ENCODE measurements around the gene BRF1.

BRF1 gene, protein sequence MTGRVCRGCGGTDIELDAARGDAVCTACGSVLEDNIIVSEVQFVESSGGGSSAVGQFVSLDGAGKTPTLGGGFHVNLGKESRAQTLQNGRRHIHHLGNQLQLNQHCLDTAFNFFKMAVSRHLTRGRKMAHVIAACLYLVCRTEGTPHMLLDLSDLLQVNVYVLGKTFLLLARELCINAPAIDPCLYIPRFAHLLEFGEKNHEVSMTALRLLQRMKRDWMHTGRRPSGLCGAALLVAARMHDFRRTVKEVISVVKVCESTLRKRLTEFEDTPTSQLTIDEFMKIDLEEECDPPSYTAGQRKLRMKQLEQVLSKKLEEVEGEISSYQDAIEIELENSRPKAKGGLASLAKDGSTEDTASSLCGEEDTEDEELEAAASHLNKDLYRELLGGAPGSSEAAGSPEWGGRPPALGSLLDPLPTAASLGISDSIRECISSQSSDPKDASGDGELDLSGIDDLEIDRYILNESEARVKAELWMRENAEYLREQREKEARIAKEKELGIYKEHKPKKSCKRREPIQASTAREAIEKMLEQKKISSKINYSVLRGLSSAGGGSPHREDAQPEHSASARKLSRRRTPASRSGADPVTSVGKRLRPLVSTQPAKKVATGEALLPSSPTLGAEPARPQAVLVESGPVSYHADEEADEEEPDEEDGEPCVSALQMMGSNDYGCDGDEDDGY

DNA sequence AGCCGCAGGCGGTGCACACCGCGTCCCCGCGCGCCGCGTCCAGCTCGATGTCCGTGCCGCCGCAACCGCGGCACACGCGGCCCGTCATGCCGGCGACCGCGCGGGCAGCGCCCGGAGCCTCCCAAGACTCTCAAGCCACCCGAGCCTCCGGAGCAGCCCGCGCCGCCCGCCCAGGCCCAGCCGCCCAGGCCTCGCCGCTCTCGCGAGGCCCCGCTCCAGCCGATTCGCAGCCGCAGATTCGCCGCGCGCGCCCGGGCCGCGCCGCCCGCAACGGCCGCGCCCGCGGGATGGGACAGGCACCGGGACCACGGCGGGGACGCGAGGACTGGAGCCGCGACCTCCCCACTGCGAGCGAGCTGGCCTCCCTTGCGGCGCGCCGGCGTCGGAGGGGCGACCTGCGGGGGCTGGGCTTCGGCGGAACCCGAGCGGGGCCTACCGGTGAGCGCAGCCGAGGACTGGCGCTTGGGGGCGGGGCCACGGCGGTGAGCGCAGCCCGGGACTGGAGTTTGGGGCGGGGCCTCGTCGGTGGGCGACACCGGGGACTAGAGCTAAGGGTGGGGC lies at the start of gene BRF1:
BRF1 (minus strand) TSS at position 460 of the 561 bp plus-strand sequence; CDS start at position 88, 372 bp downstream.
- TF ChIP-seq, protein P1, sequence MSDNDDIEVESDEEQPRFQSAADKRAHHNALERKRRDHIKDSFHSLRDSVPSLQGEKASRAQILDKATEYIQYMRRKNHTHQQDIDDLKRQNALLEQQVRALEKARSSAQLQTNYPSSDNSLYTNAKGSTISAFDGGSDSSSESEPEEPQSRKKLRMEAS (IDR thresholded peaks at IDR 0.05) = no peak; the same call in 1 of the 2 replicates
- no peak for TF ChIP-seq TEAD4 (IDR thresholded peaks at IDR 0.05)
- no peak for TF ChIP-seq TCF12 (IDR thresholded peaks at IDR 0.05; ENCODE audit: low read depth)
- TF ChIP-seq YY1 (IDR thresholded peaks at IDR 0.05; ENCODE audit: low read depth) = no peak
- peak; percentile 58 for TF ChIP-seq ZBTB7A (IDR thresholded peaks at IDR 0.05; ENCODE audit: low read depth)
- TF ChIP-seq RAD21 (IDR thresholded peaks at IDR 0.05; ENCODE audit: low read depth) = no peak
- 0 out of 2 replicates have a peak, but pooled peaks have one; percentile 1 for TF ChIP-seq EP300 (IDR thresholded peaks at IDR 0.05; ENCODE audit: borderline replicate concordance)
- TF ChIP-seq, protein P2, sequence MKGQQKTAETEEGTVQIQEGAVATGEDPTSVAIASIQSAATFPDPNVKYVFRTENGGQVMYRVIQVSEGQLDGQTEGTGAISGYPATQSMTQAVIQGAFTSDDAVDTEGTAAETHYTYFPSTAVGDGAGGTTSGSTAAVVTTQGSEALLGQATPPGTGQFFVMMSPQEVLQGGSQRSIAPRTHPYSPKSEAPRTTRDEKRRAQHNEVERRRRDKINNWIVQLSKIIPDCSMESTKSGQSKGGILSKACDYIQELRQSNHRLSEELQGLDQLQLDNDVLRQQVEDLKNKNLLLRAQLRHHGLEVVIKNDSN (IDR thresholded peaks at IDR 0.05) = no peak
- TF ChIP-seq, protein P3, sequence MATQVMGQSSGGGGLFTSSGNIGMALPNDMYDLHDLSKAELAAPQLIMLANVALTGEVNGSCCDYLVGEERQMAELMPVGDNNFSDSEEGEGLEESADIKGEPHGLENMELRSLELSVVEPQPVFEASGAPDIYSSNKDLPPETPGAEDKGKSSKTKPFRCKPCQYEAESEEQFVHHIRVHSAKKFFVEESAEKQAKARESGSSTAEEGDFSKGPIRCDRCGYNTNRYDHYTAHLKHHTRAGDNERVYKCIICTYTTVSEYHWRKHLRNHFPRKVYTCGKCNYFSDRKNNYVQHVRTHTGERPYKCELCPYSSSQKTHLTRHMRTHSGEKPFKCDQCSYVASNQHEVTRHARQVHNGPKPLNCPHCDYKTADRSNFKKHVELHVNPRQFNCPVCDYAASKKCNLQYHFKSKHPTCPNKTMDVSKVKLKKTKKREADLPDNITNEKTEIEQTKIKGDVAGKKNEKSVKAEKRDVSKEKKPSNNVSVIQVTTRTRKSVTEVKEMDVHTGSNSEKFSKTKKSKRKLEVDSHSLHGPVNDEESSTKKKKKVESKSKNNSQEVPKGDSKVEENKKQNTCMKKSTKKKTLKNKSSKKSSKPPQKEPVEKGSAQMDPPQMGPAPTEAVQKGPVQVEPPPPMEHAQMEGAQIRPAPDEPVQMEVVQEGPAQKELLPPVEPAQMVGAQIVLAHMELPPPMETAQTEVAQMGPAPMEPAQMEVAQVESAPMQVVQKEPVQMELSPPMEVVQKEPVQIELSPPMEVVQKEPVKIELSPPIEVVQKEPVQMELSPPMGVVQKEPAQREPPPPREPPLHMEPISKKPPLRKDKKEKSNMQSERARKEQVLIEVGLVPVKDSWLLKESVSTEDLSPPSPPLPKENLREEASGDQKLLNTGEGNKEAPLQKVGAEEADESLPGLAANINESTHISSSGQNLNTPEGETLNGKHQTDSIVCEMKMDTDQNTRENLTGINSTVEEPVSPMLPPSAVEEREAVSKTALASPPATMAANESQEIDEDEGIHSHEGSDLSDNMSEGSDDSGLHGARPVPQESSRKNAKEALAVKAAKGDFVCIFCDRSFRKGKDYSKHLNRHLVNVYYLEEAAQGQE (IDR thresholded peaks at IDR 0.05; ENCODE audit: low read depth) = no peak
- no peak for TF ChIP-seq CREB1 (IDR thresholded peaks at IDR 0.05; ENCODE audit: low read depth)
- TF ChIP-seq FOXM1 (IDR thresholded peaks at IDR 0.05; ENCODE audit: borderline replicate concordance, low read depth) = no peak
- TF ChIP-seq CEBPB (IDR thresholded peaks at IDR 0.05) = no peak
- TF ChIP-seq TAF1 (IDR thresholded peaks at IDR 0.05; ENCODE audit: low read depth) = peak; percentile 67

DNA sequence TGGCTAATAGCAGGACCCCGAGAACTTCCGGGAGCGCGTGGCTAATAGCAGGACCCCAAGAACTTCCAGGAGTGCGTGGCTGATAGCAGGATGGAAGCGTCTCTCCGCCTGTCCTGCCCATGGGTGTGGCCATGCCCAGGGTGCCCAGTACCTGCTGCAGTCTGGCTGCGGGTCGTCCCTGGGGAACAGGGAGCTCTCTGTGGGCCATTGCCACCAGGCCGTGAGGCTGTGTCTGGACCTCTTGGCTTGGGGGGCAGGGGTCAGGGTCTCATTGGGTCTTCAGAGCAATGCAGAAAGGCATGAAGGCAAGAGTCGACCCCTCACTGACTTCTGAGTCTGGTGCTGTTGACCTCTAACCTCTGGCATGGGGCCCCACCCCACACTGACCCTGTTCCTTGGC lies 49.2 kb upstream of the BRF1 start:
- TF ChIP-seq, protein P3 (IDR thresholded peaks at IDR 0.05; ENCODE audit: low read depth) = no peak
- TF ChIP-seq EGR1 (IDR thresholded peaks at IDR 0.05) (no peak), TCF12 (IDR thresholded peaks at IDR 0.05; ENCODE audit: low read depth) (no peak), CREB1 (IDR thresholded peaks at IDR 0.05; ENCODE audit: low read depth) (no peak), EP300 (IDR thresholded peaks at IDR 0.05; ENCODE audit: borderline replicate concordance) (no peak), NFIC (IDR thresholded peaks at IDR 0.05) (no peak), CEBPB (IDR thresholded peaks at IDR 0.05) (no peak), TAF1 (IDR thresholded peaks at IDR 0.05; ENCODE audit: low read depth) (no peak)

DNA sequence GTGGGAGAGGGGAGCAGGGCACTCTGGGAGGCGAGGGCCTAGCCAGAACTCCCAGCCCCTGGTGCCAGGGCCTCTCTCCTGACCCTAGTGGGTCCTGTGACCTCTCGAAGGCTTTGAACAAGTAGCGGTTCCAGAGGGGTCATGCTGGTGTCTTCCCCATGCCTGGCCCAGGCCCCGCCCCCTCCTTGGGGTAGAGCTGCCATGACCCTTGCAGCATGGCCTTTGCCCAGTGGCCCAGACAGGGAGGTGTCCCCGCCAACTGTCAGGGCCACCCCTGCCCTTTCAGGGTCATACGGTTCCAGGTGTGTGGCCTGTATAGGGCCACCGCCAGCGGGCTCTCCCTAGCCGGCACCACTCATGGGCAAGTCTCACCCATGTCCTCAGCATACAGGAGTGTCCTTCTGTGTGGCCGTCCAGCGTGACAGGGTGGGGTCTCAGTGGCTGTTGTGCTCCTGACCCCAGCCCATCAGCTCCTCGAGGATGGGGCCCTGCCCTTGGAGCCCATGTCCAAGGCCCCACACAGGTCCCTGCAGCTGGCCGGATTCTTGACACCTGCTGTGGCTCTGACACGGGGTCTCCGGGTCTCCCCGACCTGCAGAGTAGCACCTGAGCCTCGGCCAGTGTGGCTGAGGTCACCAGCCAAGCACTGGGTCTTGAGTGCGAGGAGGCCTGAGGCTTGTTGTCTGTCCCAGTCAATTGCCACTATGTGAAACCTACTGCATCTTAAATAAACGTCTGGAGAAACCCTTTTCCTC lies 48.3 kb upstream of the BRF1 start:
- TF ChIP-seq, protein P3 (IDR thresholded peaks at IDR 0.05; ENCODE audit: low read depth) = no peak
- TF ChIP-seq, protein P2 (IDR thresholded peaks at IDR 0.05) = no peak
- no peak for TF ChIP-seq ZBTB7A (IDR thresholded peaks at IDR 0.05; ENCODE audit: low read depth)
- TF ChIP-seq TAF1 (IDR thresholded peaks at IDR 0.05; ENCODE audit: low read depth) = no peak
- TF ChIP-seq TCF12 (IDR thresholded peaks at IDR 0.05; ENCODE audit: low read depth) = no peak

Data from Ishikawa (cell line).